Epithelial cell of prostate (primary cell): ENCODE results near the gene SARS1.

Experiments
- DNase-seq: peaks from one replicate; pipeline ENCODE4 v3.0.0-alpha.2; 2011; ENCODE audit warnings: low read depth, low spot score
- H3K27ac ChIP-seq: fragments of 450-650 bp; 2 replicates; pipeline ENCODE4 v1.5.1; 2017; ENCODE audit warnings: mild to moderate bottlenecking

SARS1 gene

GRCh38 chr1:109191891-109192290 lies 21.8 kb upstream of the SARS1 start:
- no peak overlapping the region for H3K27ac ChIP-seq
- DNase-seq = no peak

DNA sequence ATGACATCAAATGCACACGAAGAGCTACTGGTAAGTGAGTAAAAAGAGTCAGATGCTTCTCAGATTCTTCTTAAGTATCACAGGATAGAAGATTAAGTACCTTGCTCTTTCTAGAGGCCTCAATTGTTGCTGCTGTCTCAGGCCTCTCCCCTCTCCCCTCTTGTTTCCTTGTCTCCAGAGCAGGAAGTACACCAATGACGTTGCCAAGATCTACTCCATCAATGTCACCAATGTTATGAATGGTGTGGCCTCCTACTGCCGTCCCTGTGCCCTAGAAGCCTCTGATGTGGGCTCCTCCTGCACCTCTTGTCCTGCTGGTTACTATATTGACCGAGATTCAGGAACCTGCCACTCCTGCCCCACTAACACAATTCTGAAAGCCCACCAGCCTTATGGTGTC lies 21.3 kb upstream of the SARS1 start:
- H3K27ac ChIP-seq = no peak overlapping the region

GRCh38 chr1:109193653-109194590 lies 19.8 kb upstream of the SARS1 start:
- DNase-seq = no peak
- no peak overlapping the region for H3K27ac ChIP-seq

More for the DNA sequence above, 21.3 kb upstream of the SARS1 start:
- no peak for DNase-seq

GRCh38 chr1:109197158-109198042 lies 16.3 kb upstream of the SARS1 start:
- H3K27ac ChIP-seq = peak overlapping the region; percentile 91
- DNase-seq = peak; percentile 98

- peak overlapping the region; percentile 91 for H3K27ac ChIP-seq
- DNase-seq = peak; percentile 68
These were observed 15.5 kb upstream of the SARS1 start for GRCh38 chr1:109198043-109198695.

DNA sequence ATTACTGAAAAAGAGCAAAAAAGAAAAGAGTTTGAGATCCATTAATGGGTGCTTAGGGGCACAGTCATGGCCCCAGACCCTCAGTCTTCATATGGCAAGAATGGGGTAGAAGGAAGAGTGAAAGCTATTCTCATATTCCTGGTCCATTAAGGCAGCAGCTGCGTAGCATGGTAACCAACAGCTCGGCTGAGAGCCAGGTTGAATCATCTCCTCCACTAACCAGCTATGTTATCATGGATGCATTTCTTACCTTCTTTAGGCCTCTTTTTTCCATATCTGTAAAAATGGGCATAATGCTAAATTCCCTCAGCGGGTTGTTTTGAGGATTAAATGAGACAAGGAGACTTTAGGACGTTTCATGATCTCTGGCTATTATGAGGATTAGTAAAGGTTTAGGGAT lies 15.0 kb upstream of the SARS1 start:
- H3K27ac ChIP-seq = peak overlapping the region; percentile 91
- DNase-seq = no peak

- no peak for DNase-seq
- H3K27ac ChIP-seq = no peak overlapping the region
These were observed 14.0 kb upstream of the SARS1 start for GRCh38 chr1:109199710-109200109.

GRCh38 chr1:109201123-109201703 lies 12.5 kb upstream of the SARS1 start:
- peak overlapping the region; percentile 40 for H3K27ac ChIP-seq
- DNase-seq = peak; percentile 87

GRCh38 chr1:109204484-109204883 lies 9.2 kb upstream of the SARS1 start:
- no peak for DNase-seq
- no peak overlapping the region for H3K27ac ChIP-seq

GRCh38 chr1:109206339-109206738 lies 7.4 kb upstream of the SARS1 start:
- H3K27ac ChIP-seq = no peak overlapping the region
- no peak for DNase-seq

DNA sequence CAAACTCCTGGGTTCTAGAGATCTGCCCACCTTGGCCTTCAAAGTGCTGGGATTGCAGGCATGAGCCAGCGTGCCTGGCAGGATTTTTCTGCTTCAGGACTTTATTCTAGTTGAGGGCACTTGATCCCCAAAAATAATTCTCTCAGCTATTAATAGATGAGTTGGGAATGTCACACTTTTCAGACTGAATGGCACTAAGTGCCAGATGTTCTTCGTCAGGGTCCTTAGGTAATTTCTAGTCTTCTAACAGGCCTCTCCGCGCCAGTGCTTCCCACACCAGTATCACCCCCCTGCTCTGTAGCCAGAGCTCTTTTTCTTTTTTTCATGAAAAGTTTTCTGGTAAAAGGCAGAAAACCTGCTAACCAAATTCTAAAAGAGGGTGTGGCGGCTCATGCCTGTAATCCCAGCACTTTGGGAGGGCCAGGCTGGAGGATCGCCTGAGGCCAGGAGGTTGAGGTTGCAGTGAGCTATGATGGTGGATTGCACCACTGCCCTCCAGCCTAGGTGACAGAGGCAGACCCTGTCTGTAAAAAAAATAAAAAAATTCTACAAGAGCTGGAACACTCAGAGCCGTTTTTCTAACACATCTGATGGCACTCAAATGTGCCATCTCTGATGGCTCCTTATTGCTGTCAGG lies 6.1 kb upstream of the SARS1 start:
- no peak for DNase-seq
- no peak overlapping the region for H3K27ac ChIP-seq

GRCh38 chr1:109208394-109208793 lies 5.3 kb upstream of the SARS1 start:
- H3K27ac ChIP-seq = no peak overlapping the region
- no peak for DNase-seq

- DNase-seq = no peak
- peak overlapping the region; percentile 42 for H3K27ac ChIP-seq
These were observed 4.8 kb upstream of the SARS1 start for GRCh38 chr1:109208836-109209463.

- peak overlapping the region; percentile 42 for H3K27ac ChIP-seq
- peak; percentile 63 for DNase-seq
These were observed 3.7 kb upstream of the SARS1 start for GRCh38 chr1:109210058-109210457.

DNA sequence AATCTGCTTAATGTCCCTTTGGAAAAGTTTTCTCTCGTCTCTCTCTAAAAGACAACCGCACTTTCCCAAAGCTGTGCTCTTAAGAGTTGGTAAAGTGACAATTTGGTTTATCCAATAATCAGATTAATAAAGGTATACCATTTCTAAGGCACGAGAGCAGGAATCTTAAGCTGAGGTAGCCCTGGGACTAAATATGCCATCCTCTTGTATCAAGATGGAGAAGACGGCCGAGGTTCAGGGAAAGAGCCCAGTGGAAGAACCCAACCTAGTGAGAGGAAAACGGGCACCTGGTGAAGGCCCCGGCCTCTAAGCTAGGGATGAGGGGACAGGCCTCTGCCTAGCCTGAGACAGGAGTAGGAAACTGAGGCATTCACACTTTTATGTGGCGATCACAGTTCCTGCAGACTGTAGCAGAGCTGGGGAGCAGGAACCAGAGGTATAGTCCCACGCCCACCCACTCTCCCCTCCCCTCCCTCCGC lies 334 bp upstream of the SARS1 start:
- DNase-seq = no peak
- peak overlapping the region; percentile 98 for H3K27ac ChIP-seq

DNA sequence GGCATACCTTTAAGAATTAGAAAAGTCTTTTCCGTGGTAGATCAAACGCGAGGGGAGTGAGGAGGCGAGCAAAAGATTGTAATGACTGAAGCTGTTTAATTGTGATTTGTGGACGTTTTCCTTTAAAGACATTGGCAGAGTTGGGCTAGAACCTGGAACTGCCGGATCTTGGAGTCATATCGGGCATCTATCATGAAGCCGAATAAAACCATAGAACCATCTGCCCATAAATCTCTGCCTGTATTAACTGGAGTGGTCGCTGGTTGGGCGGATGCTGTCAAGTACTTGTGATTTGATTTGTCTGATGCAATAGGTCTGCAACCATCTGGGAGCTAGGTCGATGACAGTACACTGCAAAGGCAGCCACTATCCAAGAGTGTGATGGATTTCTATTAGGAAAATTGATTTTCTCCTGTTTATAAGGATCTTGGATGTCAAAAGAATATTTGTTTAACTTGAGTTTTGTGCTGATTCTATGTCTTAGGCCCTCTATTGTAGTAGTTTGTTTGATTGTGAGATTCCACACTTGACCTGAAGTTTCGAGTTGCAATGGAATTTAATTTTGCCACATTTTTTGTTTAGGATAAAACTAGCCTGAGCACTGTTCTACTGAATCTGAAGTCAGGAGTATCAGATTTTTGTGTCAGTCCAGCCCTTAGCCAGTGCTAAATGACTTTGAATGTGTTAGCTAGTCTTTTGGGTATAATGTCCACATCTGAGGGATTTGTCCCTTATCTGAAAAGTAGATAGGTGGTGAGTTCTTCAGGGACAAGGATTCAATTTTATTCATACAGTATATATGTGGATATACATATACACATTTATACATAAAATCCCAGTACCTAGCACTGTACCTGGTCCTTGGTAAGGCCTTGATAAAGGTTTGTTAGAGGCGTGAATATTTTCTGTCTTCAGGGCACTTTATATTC lies 1.2 kb downstream of the SARS1 start:
- H3K27ac ChIP-seq = peak overlapping the region; percentile 98
- DNase-seq = no peak

DNA sequence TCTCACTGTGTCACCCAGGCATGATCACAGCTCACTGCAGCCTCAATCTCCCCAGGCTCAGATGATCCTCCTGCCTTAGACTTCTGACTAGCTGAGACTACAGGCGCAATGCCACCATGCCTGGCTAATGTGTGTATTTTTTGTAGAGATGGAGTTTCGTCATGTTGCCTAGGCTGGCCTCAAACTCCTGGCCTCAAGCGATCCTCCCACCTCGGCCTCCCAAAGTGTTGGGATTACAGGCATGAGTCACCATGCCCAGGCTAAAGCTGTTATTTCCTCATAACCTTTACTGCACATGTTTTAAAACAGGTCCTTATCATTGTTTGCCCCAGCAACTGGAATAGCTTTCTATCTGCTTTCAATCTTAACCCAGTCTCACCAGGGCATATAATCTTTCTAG lies 2.9 kb downstream of the SARS1 start:
- peak overlapping the region; percentile 98 for H3K27ac ChIP-seq
- no peak for DNase-seq

DNA sequence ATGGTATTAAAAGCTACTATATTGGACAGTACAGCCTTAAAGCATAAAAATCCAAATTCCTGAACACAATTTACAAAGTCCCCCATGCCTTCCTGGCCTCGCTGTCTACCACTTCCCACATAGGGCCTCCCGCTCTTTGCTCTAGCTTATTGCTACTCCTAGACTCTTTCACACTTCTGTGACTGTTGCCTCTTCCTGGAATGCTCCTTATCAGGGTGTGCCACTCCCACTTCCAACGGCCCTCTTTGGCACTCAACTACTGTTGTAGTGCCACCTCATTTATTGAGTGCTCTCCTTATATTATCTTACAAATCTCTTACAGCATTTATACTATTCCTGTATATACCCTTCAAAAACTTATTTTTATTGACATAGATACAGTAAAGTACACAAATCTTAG lies 4.8 kb downstream of the SARS1 start:
- DNase-seq = no peak
- no peak overlapping the region for H3K27ac ChIP-seq
